IMR-90 (cell line): Measurements from ENCODE around the gene RCAN2. TPM values are rescaled to one million over a fixed set of nuclear protein-coding genes. Genes with fewer than 3 reads are reported as not detected.

Experiments
- ATAC-seq: fragments of 200-7000 bp; cut with Tn5 transposase; 2 replicates; pipeline ENCODE4 v1.9.1; 2020; ENCODE audit warnings: low read depth, mild to moderate bottlenecking, moderate library complexity
- BruUV-seq: library from RNA; stranded (reverse); fragments of 400-500 nt; replicated peaks from 2 replicates; lab custom pipeline; 2021; lab: Mats Ljungman, UMichigan
- CTCF ChIA-PET: fragments of 300-600 bp; formaldehyde crosslinking; extraction: SDS; loops from one replicate; lab custom pipeline; 2021; ENCODE audit warnings: antibody characterized with exemption; lab: Yijun Ruan, JAX
- POLR2A ChIA-PET: fragments of 300-600 bp; sonication (Branson Sonifier 250); formaldehyde crosslinking; loops from one replicate; lab custom pipeline; 2022; ENCODE audit warnings: antibody characterized with exemption; ENCODE audit not compliant: unreplicated experiment; lab: Charles Lee
- DNase-seq: peaks from one replicate; pipeline ENCODE4 v3.0.0; 2013
- H2AFZ ChIP-seq: replicated peaks from 2 replicates; pipeline ENCODE3; 2013; ENCODE audit warnings: low read length, mild to moderate bottlenecking; ENCODE audit not compliant: poor library complexity
- H2AK5ac ChIP-seq: 2 replicates; pipeline ENCODE4 v1.6.1; 2013; ENCODE audit warnings: low read depth, low read length, inconsistent platforms
- H2AK9ac ChIP-seq: replicated peaks from 2 replicates; pipeline ENCODE3; 2013; ENCODE audit warnings: mild to moderate bottlenecking, low read depth, low read length, moderate library complexity; ENCODE audit not compliant: poor library complexity
- H2BK120ac ChIP-seq: 2 replicates; pipeline ENCODE4 v1.6.1; 2013; ENCODE audit warnings: low read depth, low read length, inconsistent platforms
- H2BK15ac ChIP-seq: 3 replicates; pipeline ENCODE4 v1.6.1; 2013; ENCODE audit warnings: low read depth, low read length, inconsistent platforms
- H2BK20ac ChIP-seq: 2 replicates; pipeline ENCODE4 v1.6.1; 2013; ENCODE audit warnings: low read depth, mild to moderate bottlenecking, inconsistent platforms, low read length, moderate library complexity
- H2BK5ac ChIP-seq: 2 replicates; pipeline ENCODE4 v1.6.1; 2013; ENCODE audit warnings: mild to moderate bottlenecking, low read depth, low read length, inconsistent platforms; ENCODE audit not compliant: poor library complexity, severe bottlenecking
- H3K14ac ChIP-seq: replicated peaks from 2 replicates; pipeline ENCODE4 v1.6.1; 2013; ENCODE audit warnings: low read depth, low read length, inconsistent platforms
- H3K18ac ChIP-seq: 2 replicates; pipeline ENCODE4 v1.6.1; 2013; ENCODE audit warnings: low read depth, low read length, control low read depth
- H3K23ac ChIP-seq: 2 replicates; pipeline ENCODE4 v1.6.1; 2013; ENCODE audit warnings: low read depth, low read length, inconsistent platforms
- H3K27ac ChIP-seq: 2 replicates; pipeline ENCODE4 v1.5.1; 2013; ENCODE audit warnings: mild to moderate bottlenecking, control low read depth, low read length; ENCODE audit not compliant: insufficient read depth
- H3K27me3 ChIP-seq: 2 replicates; pipeline ENCODE4 v1.6.1; 2013; ENCODE audit warnings: low read length; ENCODE audit not compliant: control insufficient read depth, insufficient read depth
- H3K36me3 ChIP-seq: 2 replicates; pipeline ENCODE4 v1.6.1; 2013; ENCODE audit warnings: low read length, mixed read lengths; ENCODE audit not compliant: control insufficient read depth, insufficient read depth
- H3K4ac ChIP-seq: 2 replicates; pipeline ENCODE4 v1.6.1; 2013; ENCODE audit warnings: low read depth, low read length, inconsistent platforms
- H3K4me1 ChIP-seq: 2 replicates; pipeline ENCODE4 v1.6.1; 2013; ENCODE audit warnings: low read length, mixed read lengths; ENCODE audit not compliant: control insufficient read depth, insufficient read depth
- H3K4me2 ChIP-seq: 2 replicates; pipeline ENCODE4 v1.6.1; 2013; ENCODE audit warnings: low read depth, mild to moderate bottlenecking, control low read depth, low read length, moderate library complexity
- H3K4me3 ChIP-seq: 2 replicates; pipeline ENCODE4 v1.5.1; 2013; ENCODE audit warnings: low read depth, mild to moderate bottlenecking, control low read depth, low read length, moderate library complexity; ENCODE audit not compliant: insufficient read depth
- H3K56ac ChIP-seq: 2 replicates; pipeline ENCODE4 v1.6.1; 2013; ENCODE audit warnings: low read length, inconsistent platforms; ENCODE audit not compliant: insufficient read depth; ENCODE audit errors: extremely low read depth
- H3K79me1 ChIP-seq, 2 experiments: 2 replicates each; pipeline ENCODE4 v1.6.1; 2013; ENCODE audit warnings: low read length in 2 of 2, inconsistent platforms in 1 of 2, low read depth in 1 of 2
- H3K9ac ChIP-seq: 2 replicates; pipeline ENCODE4 v1.6.1; 2013; ENCODE audit warnings: low read depth, low read length, control low read depth
- H3K9me1 ChIP-seq: 2 replicates; pipeline ENCODE4 v1.6.1; 2013; ENCODE audit warnings: low read length, inconsistent platforms; ENCODE audit not compliant: insufficient read depth
- H3K9me3 ChIP-seq: 2 replicates; pipeline ENCODE4 v1.6.1; 2013; ENCODE audit warnings: low read length; ENCODE audit not compliant: control insufficient read depth, insufficient read depth
- H4K20me1 ChIP-seq: 2 replicates; pipeline ENCODE4 v1.6.1; 2013; ENCODE audit warnings: low read length, inconsistent platforms; ENCODE audit not compliant: insufficient read depth
- H4K5ac ChIP-seq: 2 replicates; pipeline ENCODE4 v1.6.1; 2013; ENCODE audit warnings: mild to moderate bottlenecking, low read depth, low read length, control low read depth
- H4K8ac ChIP-seq, 2 experiments: 2 replicates each; pipeline ENCODE4 v1.6.1; 2013; ENCODE audit warnings: low read depth in 2 of 2, low read length in 2 of 2, control low read depth in 1 of 2, inconsistent platforms in 1 of 2
- H4K91ac ChIP-seq: 2 replicates; pipeline ENCODE4 v1.6.1; 2013; ENCODE audit warnings: low read depth, low read length, inconsistent platforms; ENCODE audit not compliant: insufficient read depth
- BHLHE40 ChIP-seq: fragments of 150-350 bp; IDR thresholded peaks from 2 replicates; pipeline ENCODE4 v1.6.1; 2016; ENCODE audit warnings: mild to moderate bottlenecking, low read depth, low read length
- POLR2A ChIP-seq: IDR thresholded peaks from 2 replicates; pipeline ENCODE4 v1.6.1; 2012; ENCODE audit warnings: mild to moderate bottlenecking, low read depth, low read length
- RCOR1 ChIP-seq: IDR thresholded peaks from 2 replicates; pipeline ENCODE4 v1.6.1; 2012; ENCODE audit warnings: mild to moderate bottlenecking, low read length, improper control_type of control experiment; ENCODE audit not compliant: insufficient replicate concordance
- WGBS, 2 experiments: methylation state at CpG; one replicate each; pipeline versions ENCODE4 v1.1.5 to v1.1.7; 2013; ENCODE audit warnings: missing lambda C conversion rate in 2 of 2; ENCODE audit not compliant: insufficient read length in 1 of 2; ENCODE audit errors: extremely low coverage in 2 of 2; 5-methylcytosine and 5-hydroxymethylcytosine counted together
- dilution Hi-C: fragments of 300-500 bp; cut with HindIII; formaldehyde crosslinking; loops from one replicate; pipeline ENCODE4 v1.14.3; 2018; ENCODE audit warnings: low sequenced_read_pairs; ENCODE audit not compliant: unreplicated experiment
- in situ Hi-C: fragments of 300-500 bp; cut with MboI; formaldehyde crosslinking; loops from 3 replicates; pipeline ENCODE4 v1.14.3; 2019; ENCODE audit warnings: low sequenced_read_pairs, inconsistent platforms, mixed read lengths
- intact Hi-C: fragments of 100-400 bp; cut with micrococcal nuclease; formaldehyde crosslinking; loops from 2 replicates; pipeline ENCODE4 v1.10.0; 2022
- polyA plus RNA-seq, 3 experiments: library from polyadenylated mRNA; depleted of rRNA; stranded (reverse); fragments of >200 nt; gene quantifications; 2 replicates each; pipeline ENCODE4 v1.2.3, GENCODE V29; 2012; ENCODE audit warnings: low replicate concordance in 1 of 3
- total RNA-seq: library from RNA; depleted of rRNA; stranded (reverse); fragments of >200 nt; gene quantifications from 2 replicates; pipeline ENCODE4 v1.2.3, GENCODE V29; 2012

Gene RCAN2
- total and polyA plus RNA-seq, 2 of the 4 experiments (the other 2 are of a cell fraction): 1.3 to 1.8 TPM

GRCh38 chr6:46290421-46291274 lies 200.6 kb downstream of the RCAN2 start:
- H3K9me1 ChIP-seq: no peaks in the 10 kb centered on the region
- H2BK15ac ChIP-seq: no peak overlapping the region
- no peak overlapping the region for H3K14ac ChIP-seq
- WGBS, 2 experiments: no CpG with 5 or more reads among the region's 4 CpGs
- H3K27ac ChIP-seq: no peak overlapping the region
- no peaks in the 10 kb centered on the region for H3K36me3 ChIP-seq
- no peak for TF ChIP-seq POLR2A
- TF ChIP-seq BHLHE40: no peak
- TF ChIP-seq RCOR1: no peak
- H4K5ac ChIP-seq: no peak overlapping the region
- H3K23ac ChIP-seq: no peak overlapping the region
- H3K9me3 ChIP-seq: no peaks in the 10 kb centered on the region
- DNase-seq: no peak
- no peak overlapping the region for H4K8ac ChIP-seq
- H2BK20ac ChIP-seq: no peak overlapping the region
- no peaks in the 10 kb centered on the region for H3K79me1 ChIP-seq
- H3K4ac ChIP-seq: no peak overlapping the region
- dilution Hi-C loops: no loop called here
- H2BK120ac ChIP-seq: no peak overlapping the region
- no peak overlapping the region for H4K91ac ChIP-seq
- CTCF ChIA-PET: interaction anchor here (1.2 kb wide), 1 partner anchor 11 kb away, joined by 5 read pairs; no protein-coding TSS in a partner anchor
- no peak overlapping the region for H2AK9ac ChIP-seq
- H3K56ac ChIP-seq: no peak overlapping the region
- H2AK5ac ChIP-seq: no peak overlapping the region
- H3K27me3 ChIP-seq: no peaks in the 10 kb centered on the region
- no peak overlapping the region for H3K9ac ChIP-seq
- POLR2A ChIA-PET: no interaction called here
- H3K4me3 ChIP-seq: no peak overlapping the region
- no peak for ATAC-seq
- H3K4me1 ChIP-seq: no peaks in the 10 kb centered on the region
- intact Hi-C loops: no loop called here
- H2AFZ ChIP-seq: no peak overlapping the region
- in situ Hi-C loops: no loop called here
- H3K18ac ChIP-seq: no peak overlapping the region
- no peaks in the 10 kb centered on the region for H4K20me1 ChIP-seq
- H2BK5ac ChIP-seq: no peak overlapping the region
- no TSS peak for BruUV-seq
- no peak overlapping the region for H3K4me2 ChIP-seq
